Naive B cell (primary cell): ENCODE data around the gene SSH2. TPM values are rescaled to one million over a fixed set of nuclear protein-coding genes. Genes with fewer than 3 reads are reported as not detected.
"Not testable (repeated sequence)": the region's sequence is repeated elsewhere in the genome, so short reads cannot be mapped to it uniquely, and the experiment has no call there.

Source experiments
- ATAC-seq, 2 donors: fragments of 150-1000 bp; cut with Tn5 transposase; 2 replicates each; pipeline ENCODE4 v1.10.0; 2021; ENCODE audit warnings: low read depth in 2 of 2, mild to moderate bottlenecking in 2 of 2, moderate library complexity in 2 of 2
- DNase-seq: peaks from one replicate; pipeline ENCODE4 v3.0.0; 2022
- H3K27ac Mint-ChIP-seq, 6 donors: one replicate each; pipeline ENCODE4 v1.8.0; 2020 to 2022; ENCODE audit warnings: mild to moderate bottlenecking in 6 of 6, mixed read lengths in 6 of 6, moderate library complexity in 5 of 6, inconsistent platforms in 2 of 6
- H3K27me3 Mint-ChIP-seq, 3 donors: one replicate each; pipeline ENCODE4 v1.8.0; 2021 to 2022; ENCODE audit warnings: mixed read lengths in 3 of 3, mild to moderate bottlenecking in 1 of 3
- H3K36me3 Mint-ChIP-seq, 2 donors: one replicate each; pipeline ENCODE4 v1.8.0; 2020 to 2022; ENCODE audit warnings: mixed read lengths in 2 of 2, inconsistent platforms in 1 of 2, mild to moderate bottlenecking in 1 of 2
- H3K4me1 Mint-ChIP-seq, 3 donors: one replicate each; pipeline ENCODE4 v1.8.0; 2020 to 2022; ENCODE audit warnings: mixed read lengths in 3 of 3, inconsistent platforms in 1 of 3, mild to moderate bottlenecking in 1 of 3, moderate library complexity in 1 of 3
- H3K4me3 Mint-ChIP-seq, 8 donors: one replicate each; pipeline ENCODE4 v1.8.0; 2020 to 2022; ENCODE audit warnings: mild to moderate bottlenecking in 8 of 8, mixed read lengths in 8 of 8, moderate library complexity in 8 of 8, inconsistent platforms in 2 of 8
- H3K9me3 Mint-ChIP-seq, 7 donors: one replicate each; pipeline ENCODE4 v1.8.0; 2020 to 2022; ENCODE audit warnings: mixed read lengths in 7 of 7, mild to moderate bottlenecking in 5 of 7, inconsistent platforms in 2 of 7, moderate library complexity in 1 of 7
- polyA plus RNA-seq, 6 donors: library from polyadenylated mRNA; unstranded; fragments of 300-500 nt; fragmentation: Illumina TruSeq; gene quantifications; one replicate each; pipeline ENCODE4 v1.2.3, GENCODE V29; 2021; ENCODE audit warnings: low read depth in 6 of 6

SSH2 gene
- polyA plus RNA-seq, 6 donors from 2014 or later = 46.3 to 96.7 (median 65.5) TPM

GRCh38 chr17:29949696-29950095 is 19.7 kb upstream of the SSH2 start:
- H3K27ac Mint-ChIP-seq = peak overlapping the region in 4 of 6 donors; percentile 41 to 87 (median 74)
- peaks cover 14 to 15% of the 10 kb centered on the region in 2 donors for H3K36me3 Mint-ChIP-seq
- H3K27me3 Mint-ChIP-seq = no peaks in the 10 kb centered on the region
- H3K4me1 Mint-ChIP-seq = peaks cover 23 to 45% (median 40%) of the 10 kb centered on the region in 3 donors
- H3K4me3 Mint-ChIP-seq = peak overlapping the region in 2 of 8 donors; percentile 33 to 51
- DNase-seq (no peak), ATAC-seq (no peak)
- H3K9me3 Mint-ChIP-seq = peaks cover 7 to 18% (median 13%) of the 10 kb centered on the region in 7 donors

GRCh38 chr17:29948448-29949215 is 18.6 kb upstream of the SSH2 start:
- H3K4me1 Mint-ChIP-seq = peaks cover 23 to 45% (median 40%) of the 10 kb centered on the region in 3 donors
- DNase-seq (peak; percentile 44), ATAC-seq (peak; percentile 92 to 94)
- H3K36me3 Mint-ChIP-seq = peaks cover 9% of the 10 kb centered on the region in 2 donors
- H3K27me3 Mint-ChIP-seq = no peaks in the 10 kb centered on the region
- peaks cover 3 to 10% (median 7%) of the 10 kb centered on the region in 7 donors for H3K9me3 Mint-ChIP-seq
- H3K4me3 Mint-ChIP-seq = peak overlapping the region; percentile 1 to 79 (median 37)
- H3K27ac Mint-ChIP-seq = peak overlapping the region; percentile 4 to 88 (median 74)

GRCh38 chr17:29945281-29945680 is 15.3 kb upstream of the SSH2 start:
- Mint-ChIP-seq H3K27ac (peak overlapping the region in 2 of 6 donors; percentile 47 to 69), H3K36me3 (no peaks in the 10 kb centered on the region), H3K9me3 (no peaks in the 10 kb centered on the region), H3K4me3 (no peak overlapping the region), H3K4me1 (peaks cover 23 to 44% (median 37%) of the 10 kb centered on the region in 3 donors), H3K27me3 (no peaks in the 10 kb centered on the region)
- ATAC-seq = no peak
- no peak for DNase-seq

GRCh38 chr17:29941334-29941733 is 11.3 kb upstream of the SSH2 start, which contains the start of gene EFCAB5:
Gene EFCAB5, plus strand, starts transcription at chr17:29941634. Its CDS starts 163 bp downstream, at chr17:29941797.
- DNase-seq = no peak
- Mint-ChIP-seq H3K27me3 (no peaks in the 10 kb centered on the region), H3K4me1 (peaks cover 0 to 10% (median 10%) of the 10 kb centered on the region in 3 donors), H3K36me3 (no peaks in the 10 kb centered on the region), H3K4me3 (no peak within 1 kb of the TSS), H3K27ac (no peak within 1 kb of the TSS), H3K9me3 (no peaks in the 10 kb centered on the region)
- ATAC-seq = no peak

GRCh38 chr17:29936724-29937123 is 6.7 kb upstream of the SSH2 start:
- DNase-seq (no peak), ATAC-seq (no peak)
- Mint-ChIP-seq H3K4me1 (peaks cover 0 to 4% (median 0%) of the 10 kb centered on the region in 3 donors), H3K27me3 (no peaks in the 10 kb centered on the region), H3K9me3 (peaks cover 0 to 4% (median 0%) of the 10 kb centered on the region in 7 donors), H3K27ac (no peak overlapping the region), H3K36me3 (peaks cover 0 to 8% of the 10 kb centered on the region in 2 donors), H3K4me3 (no peak overlapping the region)

GRCh38 chr17:29935909-29936308 is 5.9 kb upstream of the SSH2 start:
- not testable (repeated sequence) for ATAC-seq, H3K4me3 Mint-ChIP-seq, H3K9me3 Mint-ChIP-seq, H3K4me1 Mint-ChIP-seq, H3K36me3 Mint-ChIP-seq, H3K27ac Mint-ChIP-seq, H3K27me3 Mint-ChIP-seq, DNase-seq

GRCh38 chr17:29933379-29933778 is 3.4 kb upstream of the SSH2 start:
- Mint-ChIP-seq H3K36me3 (peaks cover 0 to 8% of the 10 kb centered on the region in 2 donors), H3K9me3 (peaks cover 0 to 4% (median 0%) of the 10 kb centered on the region in 7 donors), H3K27me3 (no peaks in the 10 kb centered on the region), H3K4me1 (peaks cover 2 to 18% (median 12%) of the 10 kb centered on the region in 3 donors), H3K4me3 (no peak overlapping the region), H3K27ac (peak overlapping the region in 3 of 6 donors; percentile 33 to 67 (median 40))
- DNase-seq = no peak
- ATAC-seq = no peak

- no peak overlapping the region for H3K4me3 Mint-ChIP-seq
- peaks cover 0 to 12% of the 10 kb centered on the region in 2 donors for H3K36me3 Mint-ChIP-seq
- H3K27me3 Mint-ChIP-seq = no peaks in the 10 kb centered on the region
- H3K9me3 Mint-ChIP-seq = peaks cover 0 to 4% (median 0%) of the 10 kb centered on the region in 7 donors
- DNase-seq = peak; percentile 90
- ATAC-seq = peak; percentile 70 to 76
- H3K27ac Mint-ChIP-seq = no peak overlapping the region
- H3K4me1 Mint-ChIP-seq = peaks cover 18 to 36% (median 27%) of the 10 kb centered on the region in 3 donors
These were observed 1.4 kb upstream of the SSH2 start for GRCh38 chr17:29931231-29931932.

GRCh38 chr17:29930409-29931010 is 482 bp upstream of the SSH2 start:
- peak overlapping the region in 2 of 6 donors; percentile 88 to 99 for H3K27ac Mint-ChIP-seq
- H3K4me3 Mint-ChIP-seq = no peak overlapping the region
- H3K27me3 Mint-ChIP-seq = no peaks in the 10 kb centered on the region
- H3K36me3 Mint-ChIP-seq = peaks cover 0 to 6% of the 10 kb centered on the region in 2 donors
- DNase-seq (no peak), ATAC-seq (peak; percentile 3 to 4)
- peaks cover 25 to 42% (median 32%) of the 10 kb centered on the region in 3 donors for H3K4me1 Mint-ChIP-seq
- H3K9me3 Mint-ChIP-seq = peaks cover 0 to under 1% (median 0%) of the 10 kb centered on the region in 7 donors

- H3K4me1 Mint-ChIP-seq = peaks cover 25 to 42% (median 32%) of the 10 kb centered on the region in 3 donors
- peak overlapping the region in 2 of 6 donors; percentile 88 to 99 for H3K27ac Mint-ChIP-seq
- ATAC-seq (no peak), DNase-seq (no peak)
- H3K4me3 Mint-ChIP-seq = no peak overlapping the region
- no peaks in the 10 kb centered on the region for H3K9me3 Mint-ChIP-seq
- H3K27me3 Mint-ChIP-seq = no peaks in the 10 kb centered on the region
- H3K36me3 Mint-ChIP-seq = peaks cover 0 to 4% of the 10 kb centered on the region in 2 donors
These were observed 959 bp downstream of the SSH2 start for GRCh38 chr17:29929006-29929532.

- ATAC-seq = no peak
- H3K9me3 Mint-ChIP-seq = no peaks in the 10 kb centered on the region
- no peaks in the 10 kb centered on the region for H3K27me3 Mint-ChIP-seq
- H3K4me3 Mint-ChIP-seq = peak overlapping the region in 2 of 8 donors; percentile 3 to 62
- H3K4me1 Mint-ChIP-seq = peaks cover 25 to 43% (median 32%) of the 10 kb centered on the region in 3 donors
- peaks cover 0 to 4% of the 10 kb centered on the region in 2 donors for H3K36me3 Mint-ChIP-seq
- H3K27ac Mint-ChIP-seq = peak overlapping the region in 1 of 6 donors; percentile 51
- no peak for DNase-seq
These were observed 2.5 kb downstream of the SSH2 start for GRCh38 chr17:29927546-29927945.

GRCh38 chr17:29924786-29925185 is 5.2 kb downstream of the SSH2 start:
- Mint-ChIP-seq H3K4me1 (peaks cover 32 to 49% (median 36%) of the 10 kb centered on the region in 3 donors), H3K36me3 (peaks cover 0 to 4% of the 10 kb centered on the region in 2 donors), H3K27me3 (no peaks in the 10 kb centered on the region), H3K9me3 (no peaks in the 10 kb centered on the region), H3K4me3 (peak overlapping the region in 1 of 8 donors; percentile 16), H3K27ac (no peak overlapping the region)
- ATAC-seq (no peak), DNase-seq (no peak)
